Measurements from ENCODE around the gene DIS3L2.

Gene DIS3L2

GRCh38 chr2:232265329-232265728, 303.8 kb downstream of the DIS3L2 start:
- Histone ChIP-seq H3K36me3 (ENCODE audit: insufficient read depth, low read length) (no peaks in the 10 kb centered on the region), H3K4me1 (ENCODE audit: insufficient read depth, low read length) (no peaks in the 10 kb centered on the region), H3K9me3 (ENCODE audit: control insufficient read depth, insufficient read depth, low read length) (no peaks in the 10 kb centered on the region), H3K9ac (ENCODE audit: low read depth, low read length) (no peak overlapping the region)

DNA sequence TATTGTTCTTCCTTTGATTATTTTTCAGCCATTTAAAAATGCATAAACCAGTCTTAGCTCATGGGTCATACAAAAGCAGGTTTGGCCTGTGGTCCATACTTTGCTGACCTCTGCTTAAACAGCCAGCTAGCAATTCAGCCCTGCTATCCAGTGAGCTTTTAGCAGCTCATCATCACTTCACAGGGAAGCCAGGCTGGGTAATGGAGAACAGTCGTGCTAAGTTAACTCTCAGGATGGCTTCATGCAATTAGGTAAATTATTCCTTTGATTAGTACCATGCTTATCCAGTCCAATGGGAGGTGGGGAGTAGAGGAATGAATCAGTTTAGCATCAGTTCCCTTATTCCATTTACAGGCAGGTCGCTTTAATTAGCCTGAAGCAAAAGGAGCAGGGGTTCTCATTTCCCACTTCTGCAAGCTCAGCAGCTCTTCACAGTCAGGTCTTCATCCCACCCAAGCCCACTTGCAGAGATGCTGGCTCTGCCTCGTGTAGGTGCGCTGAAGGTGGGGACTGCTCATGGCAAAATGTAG, 307.2 kb downstream of the DIS3L2 start:
- Histone ChIP-seq H3K9me3 (ENCODE audit: control insufficient read depth, insufficient read depth, low read length) (no peaks in the 10 kb centered on the region), H3K4me1 (ENCODE audit: insufficient read depth, low read length) (no peaks in the 10 kb centered on the region), H3K9ac (ENCODE audit: low read depth, low read length) (no peak overlapping the region), H3K36me3 (ENCODE audit: insufficient read depth, low read length) (no peaks in the 10 kb centered on the region)

DNA sequence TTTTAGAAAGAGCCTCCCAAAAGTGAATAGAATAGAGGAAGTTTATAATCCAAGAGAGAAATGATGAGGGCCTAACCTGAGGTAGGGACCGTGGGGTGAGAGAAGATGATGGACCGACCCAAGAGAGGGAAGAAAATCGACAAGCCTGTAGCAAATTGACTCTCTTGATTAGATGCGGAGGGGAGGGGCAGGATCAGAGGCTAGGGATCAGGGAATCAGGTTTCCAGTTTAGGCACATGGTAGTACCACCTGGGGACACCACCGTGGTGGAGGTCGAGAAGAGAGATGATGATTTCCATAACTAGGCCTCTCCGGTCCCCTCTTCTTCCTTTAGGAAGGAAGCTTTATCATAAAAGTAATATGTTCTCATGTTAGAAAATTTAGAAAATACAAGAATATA, 308.4 kb downstream of the DIS3L2 start:
- no peaks in the 10 kb centered on the region for H3K9me3 ChIP-seq (ENCODE audit: control insufficient read depth, insufficient read depth, low read length)
- H3K9ac ChIP-seq (ENCODE audit: low read depth, low read length) = no peak overlapping the region
- no peaks in the 10 kb centered on the region for H3K4me1 ChIP-seq (ENCODE audit: insufficient read depth, low read length)
- no peaks in the 10 kb centered on the region; the same call in 1 of the 2 replicates for H3K36me3 ChIP-seq (ENCODE audit: insufficient read depth, low read length)

- H3K4me1 ChIP-seq (ENCODE audit: insufficient read depth, low read length) = peaks cover 11% of the 10 kb centered on the region; the same call in 1 of the 2 replicates
- H3K9ac ChIP-seq (ENCODE audit: low read depth, low read length) = no peak overlapping the region
- H3K36me3 ChIP-seq (ENCODE audit: insufficient read depth, low read length) = peaks cover 2% of the 10 kb centered on the region; the same call in 1 of the 2 replicates
- H3K9me3 ChIP-seq (ENCODE audit: control insufficient read depth, insufficient read depth, low read length) = no peaks in the 10 kb centered on the region
Measured at GRCh38 chr2:232273903-232274643, 312.6 kb downstream of the DIS3L2 start.

DNA sequence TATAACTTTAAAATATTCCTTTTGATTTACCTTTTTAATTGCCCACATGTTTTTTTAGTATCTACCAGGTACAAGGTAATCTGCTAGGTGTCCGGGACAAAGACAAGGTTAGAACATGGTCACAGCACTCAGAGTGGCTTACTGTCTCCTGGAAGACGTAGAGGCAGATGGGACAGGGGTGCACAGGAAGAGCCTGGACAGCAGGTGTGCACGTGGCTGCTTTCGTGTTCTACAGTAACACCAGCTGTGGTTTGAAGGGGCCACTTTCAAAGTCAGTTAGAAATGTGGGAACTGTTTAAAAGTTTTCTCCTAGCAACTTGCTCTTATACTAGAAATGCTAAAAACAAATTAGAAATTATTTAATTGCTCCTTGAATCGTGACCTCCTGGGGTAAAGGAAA, 314.2 kb downstream of the DIS3L2 start:
- H3K36me3 ChIP-seq (ENCODE audit: insufficient read depth, low read length) = peaks cover 2% of the 10 kb centered on the region; the same call in 1 of the 2 replicates
- H3K9me3 ChIP-seq (ENCODE audit: control insufficient read depth, insufficient read depth, low read length) = no peaks in the 10 kb centered on the region
- peaks cover 11% of the 10 kb centered on the region; the same call in 1 of the 2 replicates for H3K4me1 ChIP-seq (ENCODE audit: insufficient read depth, low read length)
- no peak overlapping the region for H3K9ac ChIP-seq (ENCODE audit: low read depth, low read length)

DNA sequence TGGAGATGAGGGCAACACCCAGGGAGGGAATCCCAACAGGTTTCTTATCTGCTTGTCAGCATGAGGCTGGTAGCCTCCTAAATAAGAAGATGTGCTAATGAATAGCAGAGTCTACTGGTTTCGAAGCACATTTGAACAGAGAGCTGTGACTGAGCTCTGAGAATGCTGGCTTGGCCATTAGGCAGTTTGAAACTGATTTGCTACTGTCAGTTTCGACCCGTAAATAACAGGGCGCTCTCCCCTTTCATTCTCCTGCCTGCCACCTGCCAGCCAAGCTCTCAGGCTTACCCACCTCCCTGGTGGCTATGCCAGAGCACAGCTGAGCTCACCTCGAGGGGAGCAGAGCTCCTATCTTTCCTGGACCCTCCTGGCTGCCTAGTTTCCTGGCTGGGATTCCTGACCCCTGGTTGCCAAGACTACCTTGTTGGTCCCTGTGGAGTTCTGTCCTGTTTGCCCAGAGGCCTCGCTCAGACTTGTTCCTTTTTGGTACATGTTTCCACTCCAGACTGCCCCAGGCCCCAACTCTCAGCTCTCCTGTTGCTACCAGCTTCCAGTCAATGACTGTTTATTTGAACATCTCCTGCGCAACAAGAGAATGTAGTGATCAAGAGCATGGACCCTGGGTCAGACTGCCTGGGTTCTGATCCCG, 314.7 kb downstream of the DIS3L2 start:
- peaks cover 2% of the 10 kb centered on the region; the same call in 1 of the 2 replicates for H3K36me3 ChIP-seq (ENCODE audit: insufficient read depth, low read length)
- no peaks in the 10 kb centered on the region for H3K9me3 ChIP-seq (ENCODE audit: control insufficient read depth, insufficient read depth, low read length)
- peaks cover 11% of the 10 kb centered on the region; the same call in 1 of the 2 replicates for H3K4me1 ChIP-seq (ENCODE audit: insufficient read depth, low read length)
- no peak overlapping the region for H3K9ac ChIP-seq (ENCODE audit: low read depth, low read length)

- Histone ChIP-seq H3K9me3 (ENCODE audit: control insufficient read depth, insufficient read depth, low read length) (no peaks in the 10 kb centered on the region), H3K36me3 (ENCODE audit: insufficient read depth, low read length) (peaks cover 2% of the 10 kb centered on the region; the same call in 1 of the 2 replicates), H3K4me1 (ENCODE audit: insufficient read depth, low read length) (peaks cover 11% of the 10 kb centered on the region; the same call in 1 of the 2 replicates), H3K9ac (ENCODE audit: low read depth, low read length) (no peak overlapping the region)
Measured at GRCh38 chr2:232276733-232277313, 315.3 kb downstream of the DIS3L2 start.

DNA sequence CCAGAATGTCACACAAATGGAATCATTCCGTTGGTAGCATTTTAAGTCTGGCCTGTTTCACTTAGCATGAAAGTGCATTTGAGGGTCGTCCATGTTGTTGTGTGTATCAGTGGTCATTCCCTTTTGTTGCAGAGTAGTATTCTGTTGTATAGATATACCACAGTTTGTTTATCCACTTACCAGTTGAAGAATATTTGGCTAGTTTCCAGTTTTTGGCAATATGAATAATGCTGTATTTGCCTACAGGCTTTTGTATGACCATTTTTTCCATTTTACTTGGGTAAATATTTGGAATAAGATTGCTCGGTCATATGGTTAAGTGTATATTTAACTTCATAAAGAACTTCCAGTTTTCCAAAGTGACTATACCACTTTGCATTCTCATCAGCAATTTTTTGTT, 317.0 kb downstream of the DIS3L2 start:
- peaks cover 11% of the 10 kb centered on the region; the same call in 1 of the 2 replicates for H3K4me1 ChIP-seq (ENCODE audit: insufficient read depth, low read length)
- H3K9ac ChIP-seq (ENCODE audit: low read depth, low read length) = no peak overlapping the region
- H3K9me3 ChIP-seq (ENCODE audit: control insufficient read depth, insufficient read depth, low read length) = no peaks in the 10 kb centered on the region
- peaks cover 2% of the 10 kb centered on the region; the same call in 1 of the 2 replicates for H3K36me3 ChIP-seq (ENCODE audit: insufficient read depth, low read length)

GRCh38 chr2:232280341-232280740, 318.8 kb downstream of the DIS3L2 start:
- 0 out of 2 replicates have a peak, but pooled peaks cover 2% of the 10 kb centered on the region for H3K36me3 ChIP-seq (ENCODE audit: insufficient read depth, low read length)
- no peak overlapping the region for H3K9ac ChIP-seq (ENCODE audit: low read depth, low read length)
- no peaks in the 10 kb centered on the region for H3K9me3 ChIP-seq (ENCODE audit: control insufficient read depth, insufficient read depth, low read length)
- peaks cover 11% of the 10 kb centered on the region; the same call in 1 of the 2 replicates for H3K4me1 ChIP-seq (ENCODE audit: insufficient read depth, low read length)

GRCh38 chr2:232281858-232282507, 320.5 kb downstream of the DIS3L2 start:
- Histone ChIP-seq H3K4me1 (ENCODE audit: insufficient read depth, low read length) (peaks cover 2% of the 10 kb centered on the region; the same call in 1 of the 2 replicates), H3K9ac (ENCODE audit: low read depth, low read length) (no peak overlapping the region), H3K9me3 (ENCODE audit: control insufficient read depth, insufficient read depth, low read length) (no peaks in the 10 kb centered on the region), H3K36me3 (ENCODE audit: insufficient read depth, low read length) (0 out of 2 replicates have a peak, but pooled peaks cover 2% of the 10 kb centered on the region)

GRCh38 chr2:232282508-232283055, 321.1 kb downstream of the DIS3L2 start:
- no peak overlapping the region for H3K9ac ChIP-seq (ENCODE audit: low read depth, low read length)
- H3K9me3 ChIP-seq (ENCODE audit: control insufficient read depth, insufficient read depth, low read length) = no peaks in the 10 kb centered on the region
- H3K4me1 ChIP-seq (ENCODE audit: insufficient read depth, low read length) = no peaks in the 10 kb centered on the region
- 0 out of 2 replicates have a peak, but pooled peaks cover 2% of the 10 kb centered on the region for H3K36me3 ChIP-seq (ENCODE audit: insufficient read depth, low read length)

DNA sequence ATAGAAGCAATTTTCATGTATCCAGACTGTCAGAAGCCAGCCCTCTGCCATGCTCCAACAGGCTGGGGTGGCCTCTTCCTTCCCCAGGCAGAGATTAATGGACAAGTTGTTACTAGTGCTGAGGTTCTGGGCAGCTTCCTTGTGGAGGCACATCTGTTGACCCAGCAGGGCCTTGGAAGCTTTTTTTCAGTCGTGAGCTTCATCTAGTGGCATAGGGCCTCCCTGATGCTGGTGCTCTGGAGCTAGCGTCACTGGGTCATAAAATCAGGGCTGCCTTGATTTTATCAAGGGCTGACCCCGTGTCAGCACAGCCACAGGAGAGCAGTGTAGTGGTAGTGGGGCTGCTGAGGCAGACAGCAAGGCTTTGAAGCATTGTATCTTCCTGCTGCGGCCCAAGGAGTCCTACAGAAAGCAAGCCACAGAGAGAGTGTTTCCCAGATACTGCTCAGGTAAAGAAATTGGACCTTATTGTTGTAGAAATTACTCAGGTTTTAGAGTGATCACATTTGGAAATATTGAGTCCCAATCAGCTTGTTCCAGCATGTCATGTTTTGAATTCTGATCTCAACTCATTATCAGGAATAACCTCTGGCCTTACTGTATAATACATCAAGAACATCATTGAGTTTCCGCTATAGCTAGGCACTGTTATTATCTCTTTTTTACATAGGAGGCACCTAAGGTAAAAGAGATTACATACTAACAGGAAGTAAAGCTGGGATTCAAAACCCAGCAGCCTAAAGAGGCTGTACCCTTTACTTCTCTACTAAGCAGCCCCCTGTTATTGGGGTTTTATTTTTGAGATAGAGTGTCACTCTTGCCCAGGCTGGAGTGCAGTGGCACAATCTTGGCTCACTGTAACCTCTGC, 324.7 kb downstream of the DIS3L2 start:
- Histone ChIP-seq H3K9ac (ENCODE audit: low read depth, low read length) (no peak overlapping the region), H3K9me3 (ENCODE audit: control insufficient read depth, insufficient read depth, low read length) (no peaks in the 10 kb centered on the region)

GRCh38 chr2:232287316-232287715, 325.8 kb downstream of the DIS3L2 start:
- Histone ChIP-seq H3K9ac (ENCODE audit: low read depth, low read length) (no peak overlapping the region), H3K4me1 (ENCODE audit: insufficient read depth, low read length) (no peaks in the 10 kb centered on the region), H3K9me3 (ENCODE audit: control insufficient read depth, insufficient read depth, low read length) (no peaks in the 10 kb centered on the region), H3K36me3 (ENCODE audit: insufficient read depth, low read length) (no peaks in the 10 kb centered on the region)

More for the DNA sequence above, 324.7 kb downstream of the DIS3L2 start:
- no peaks in the 10 kb centered on the region for H3K4me1 ChIP-seq (ENCODE audit: insufficient read depth, low read length)
- H3K36me3 ChIP-seq (ENCODE audit: insufficient read depth, low read length) = no peaks in the 10 kb centered on the region

Data from ES-I3 (cell line).